HepG2 (cell line): ENCODE measurements around the gene VWA1. TPM values are rescaled to one million over a fixed set of nuclear protein-coding genes. Genes with fewer than 3 reads are reported as not detected.
A peak's percentile ranks its signal among the peaks of the same experiment; 100 is the strongest.

Experiments used
- CENPX ChIP-seq: sonication (generic); formaldehyde crosslinking; IDR thresholded peaks from 2 replicates; pipeline ENCODE4 v1.9.0; 2021; ENCODE audit warnings: mild to moderate bottlenecking, missing genetic modification reagents, moderate library complexity
- FOXO4 ChIP-seq: sonication (generic); formaldehyde crosslinking; conservative IDR thresholded peaks from 2 replicates; pipeline ENCODE4 v1.8.1; 2023; ENCODE audit warnings: missing genetic modification reagents
- GATAD1 ChIP-seq: IDR thresholded peaks from 2 replicates; pipeline ENCODE4 v1.6.1; 2016; ENCODE audit warnings: missing genetic modification reagents, missing compliant biosample characterization
- HMG20B ChIP-seq: conservative IDR thresholded peaks from 2 replicates; pipeline ENCODE4 v1.6.1; 2016; ENCODE audit warnings: missing genetic modification reagents, missing compliant biosample characterization
- HNF4A ChIP-seq: sonication (generic); formaldehyde crosslinking; IDR thresholded peaks from 2 replicates; pipeline ENCODE4 v1.4.0; 2020; ENCODE audit warnings: missing genetic modification reagents
- NPAS2 ChIP-seq: sonication (generic); formaldehyde crosslinking; IDR thresholded peaks from 2 replicates; pipeline ENCODE4 v1.8.0; 2022; ENCODE audit warnings: mild to moderate bottlenecking, missing genetic modification reagents, borderline replicate concordance
- NR0B2 ChIP-seq: sonication (generic); formaldehyde crosslinking; IDR thresholded peaks from 2 replicates; pipeline ENCODE4 v1.4.0; 2020; ENCODE audit warnings: mild to moderate bottlenecking, missing genetic modification reagents
- NRL ChIP-seq: sonication (generic); formaldehyde crosslinking; IDR thresholded peaks from 2 replicates; pipeline ENCODE4 v1.5.0; 2020; ENCODE audit warnings: missing genetic modification reagents, mild to moderate bottlenecking, moderate library complexity, borderline replicate concordance
- PAX8 ChIP-seq: sonication (generic); formaldehyde crosslinking; IDR thresholded peaks from 2 replicates; pipeline ENCODE4 v1.8.0; 2022; ENCODE audit warnings: mild to moderate bottlenecking, missing genetic modification reagents, borderline replicate concordance
- RXRA ChIP-seq: sonication (generic); formaldehyde crosslinking; IDR thresholded peaks from 2 replicates; pipeline ENCODE4 v1.5.1; 2020; ENCODE audit warnings: missing genetic modification reagents
- SMAD3 ChIP-seq: sonication (generic); formaldehyde crosslinking; IDR thresholded peaks from 2 replicates; pipeline ENCODE4 v1.4.0; 2020; ENCODE audit warnings: missing genetic modification reagents
- USF2 ChIP-seq, 2 experiments: sonication (generic) in 1 of 2; formaldehyde crosslinking in 1 of 2; IDR thresholded peaks; 2 replicates each; pipeline versions ENCODE4 v1.5.1 to v1.6.1; 2011 to 2020; ENCODE audit warnings: borderline replicate concordance in 1 of 2, low read depth in 1 of 2, low read length in 1 of 2, mild to moderate bottlenecking in 1 of 2, missing genetic modification reagents in 1 of 2, moderate library complexity in 1 of 2
- ZBTB34 ChIP-seq: sonication (generic); formaldehyde crosslinking; IDR thresholded peaks from 2 replicates; pipeline ENCODE4 v1.8.0; 2022; ENCODE audit warnings: mild to moderate bottlenecking, missing genetic modification reagents
- ZBTB7B ChIP-seq: sonication (generic); formaldehyde crosslinking; IDR thresholded peaks from 2 replicates; pipeline ENCODE4 v1.4.0; 2020; ENCODE audit warnings: missing genetic modification reagents
- ZFP36L1 ChIP-seq: sonication (generic); formaldehyde crosslinking; IDR thresholded peaks from 2 replicates; pipeline ENCODE4 v1.8.0; 2022; ENCODE audit warnings: mild to moderate bottlenecking, missing genetic modification reagents, moderate library complexity
- ZFP37 ChIP-seq: sonication (generic); formaldehyde crosslinking; IDR thresholded peaks from 2 replicates; pipeline ENCODE4 v1.4.0; 2020; ENCODE audit warnings: missing genetic modification reagents, borderline replicate concordance
- ZNF136 ChIP-seq: sonication (generic); formaldehyde crosslinking; IDR thresholded peaks from 2 replicates; pipeline ENCODE4 v1.8.1; 2022; ENCODE audit warnings: low read depth, mild to moderate bottlenecking, moderate library complexity, missing genetic modification reagents
- ZNF7 ChIP-seq: IDR thresholded peaks from 2 replicates; pipeline ENCODE4 v1.6.1; 2016; ENCODE audit warnings: missing biosample characterization, missing genetic modification reagents
- ZNF724P ChIP-seq: sonication (generic); formaldehyde crosslinking; IDR thresholded peaks from 2 replicates; pipeline ENCODE4 v1.8.0; 2022; ENCODE audit warnings: missing genetic modification reagents, borderline replicate concordance
- ZNF775 ChIP-seq: sonication (generic); formaldehyde crosslinking; IDR thresholded peaks from 2 replicates; pipeline ENCODE4 v1.4.0; 2020; ENCODE audit warnings: missing genetic modification reagents, mild to moderate bottlenecking, moderate library complexity, borderline replicate concordance
- ZNF816 ChIP-seq: sonication (generic); formaldehyde crosslinking; IDR thresholded peaks from 2 replicates; pipeline ENCODE4 v1.8.0; 2022; ENCODE audit warnings: missing genetic modification reagents, mild to moderate bottlenecking, borderline replicate concordance
- polyA plus RNA-seq, 8 experiments: library from polyadenylated mRNA; depleted of rRNA in 3 of 8; stranded (reverse) in 7 of 8; unstranded in 1 of 8; fragments of >200 nt; fragmentation: Illumina TruSeq in 4 of 8; extraction: Trizol in 4 of 8; gene quantifications; 2 replicates each; pipeline versions ENCODE4 v1.2.1 to v1.2.3, GENCODE V29; 2011 to 2016; ENCODE audit warnings: low read depth in 4 of 8, missing spikeins in 1 of 8, mixed read lengths in 1 of 8; ENCODE audit not compliant: insufficient read depth in 1 of 8
- total RNA-seq, 5 experiments: library from RNA; depleted of rRNA; stranded (reverse); fragments of >200 nt; fragmentation: Illumina TruSeq; extraction: Trizol; gene quantifications; 2 replicates each; pipeline ENCODE4 v1.2.3, GENCODE V29; 2016; ENCODE audit warnings: low read depth in 1 of 5

Gene VWA1
- total and polyA plus RNA-seq, 2 of the 13 experiments (the other 11 are each of a cell fraction or from before 2014, with no cell fraction given), result 40.9 to 57.5 TPM

GRCh38 chr1:1399187-1399871 is 36.2 kb upstream of the VWA1 start, which contains the start of gene CCNL2 (continued):
- TF ChIP-seq ZBTB34 (CRISPR knock-in tag) (no peak), SMAD3 (CRISPR knock-in tag) (no peak), ZFP37 (CRISPR knock-in tag) (no peak), NPAS2 (no peak), ZNF136 (CRISPR knock-in tag) (0 out of 2 replicates have a peak, but pooled peaks have one; percentile 18), PAX8 (CRISPR knock-in tag) (peak; percentile 94; the same call in 1 of the 2 replicates), ZNF724P (CRISPR knock-in tag) (peak; percentile 95), ZFP36L1 (CRISPR knock-in tag) (peak; percentile 60; the same call in 1 of the 2 replicates), ZBTB7B (peak; percentile 56; the same call in 1 of the 2 replicates), NRL (CRISPR knock-in tag) (no peak; the same call in none of the 2 replicates), ZNF775 (CRISPR knock-in tag) (no peak), RXRA (CRISPR knock-in tag) (no peak), FOXO4 (CRISPR knock-in tag) (no peak), CENPX (CRISPR knock-in tag) (no peak), HNF4A (CRISPR knock-in tag) (no peak; the same call in 1 of the 2 replicates), USF2 (IDR thresholded peaks at IDR 0.05; ENCODE audit: low read depth, low read length) (no peak), USF2 (CRISPR knock-in tag; IDR thresholded peaks at IDR 0.05; ENCODE audit: borderline replicate concordance) (no peak), NR0B2 (CRISPR knock-in tag) (peak; percentile 19; the same call in 1 of the 2 replicates), GATAD1 (CRISPR knock-in tag) (peak; percentile 94), ZNF816 (CRISPR knock-in tag) (no peak), HMG20B (CRISPR knock-in tag) (no peak), ZNF7 (no peak)
